HEK293T (cell line): Measurements from ENCODE around the gene PRG3.

Source experiments
- CTCF ChIA-PET: fragments of 350-600 bp; formaldehyde crosslinking; extraction: SDS; loops from one replicate; lab custom pipeline; 2021; ENCODE audit warnings: antibody characterized with exemption, inconsistent platforms; lab: Yijun Ruan, JAX
- POLR2A ChIA-PET: fragments of 350-600 bp; formaldehyde crosslinking; extraction: SDS; loops from one replicate; lab custom pipeline; 2020; ENCODE audit warnings: antibody characterized with exemption, inconsistent platforms; lab: Yijun Ruan, JAX
- DNase-seq: peaks from one replicate; pipeline ENCODE4 v3.0.0; 2012; ENCODE audit warnings: mixed read lengths; ENCODE audit errors: extremely low spot score
- ARNT ChIP-seq: fragments of 450-650 bp; IDR thresholded peaks from 2 replicates; pipeline ENCODE4 v1.6.1; 2017; ENCODE audit warnings: mild to moderate bottlenecking
- BHLHE40 ChIP-seq: fragments of 450-650 bp; IDR thresholded peaks from 2 replicates; pipeline ENCODE4 v1.6.1; 2016; ENCODE audit warnings: mild to moderate bottlenecking, moderate library complexity, borderline replicate concordance
- CTBP1 ChIP-seq: fragments of 450-650 bp; IDR thresholded peaks from 2 replicates; pipeline ENCODE4 v1.6.1; 2016; ENCODE audit warnings: borderline replicate concordance
- ELF4 ChIP-seq: fragments of 450-650 bp; IDR thresholded peaks from 2 replicates; pipeline ENCODE4 v1.6.1; 2017; ENCODE audit warnings: antibody characterized with exemption
- FOXA1 ChIP-seq: fragments of 450-650 bp; IDR thresholded peaks from 2 replicates; pipeline ENCODE4 v1.6.1; 2016; ENCODE audit warnings: mild to moderate bottlenecking
- FOXK2 ChIP-seq: fragments of 450-650 bp; IDR thresholded peaks from 2 replicates; pipeline ENCODE4 v1.6.1; 2016; ENCODE audit warnings: mild to moderate bottlenecking
- FOXM1 ChIP-seq: fragments of 450-650 bp; IDR thresholded peaks from 2 replicates; pipeline ENCODE4 v1.6.1; 2017; ENCODE audit warnings: mild to moderate bottlenecking, borderline replicate concordance
- HDGF ChIP-seq: fragments of 450-650 bp; IDR thresholded peaks from 2 replicates; pipeline ENCODE4 v1.6.1; 2017; ENCODE audit warnings: antibody characterized with exemption, borderline replicate concordance
- L3MBTL2 ChIP-seq: fragments of 450-650 bp; conservative IDR thresholded peaks from 2 replicates; pipeline ENCODE4 v1.6.1; 2016; ENCODE audit warnings: mild to moderate bottlenecking
- LEF1 ChIP-seq: fragments of 450-650 bp; IDR thresholded peaks from 2 replicates; pipeline ENCODE4 v1.6.1; 2017; ENCODE audit warnings: mild to moderate bottlenecking, borderline replicate concordance
- NFRKB ChIP-seq: fragments of 450-650 bp; IDR thresholded peaks from 2 replicates; pipeline ENCODE4 v1.6.1; 2016; ENCODE audit warnings: mild to moderate bottlenecking, moderate library complexity
- SP1 ChIP-seq: fragments of 450-650 bp; IDR thresholded peaks from 2 replicates; pipeline ENCODE4 v1.6.1; 2017
- SUZ12 ChIP-seq: fragments of 450-650 bp; IDR thresholded peaks from 2 replicates; pipeline ENCODE4 v1.6.1; 2016; ENCODE audit warnings: mild to moderate bottlenecking
- TARDBP ChIP-seq: fragments of 450-650 bp; IDR thresholded peaks from 2 replicates; pipeline ENCODE4 v1.6.1; 2016
- ZNF384 ChIP-seq: fragments of 450-650 bp; IDR thresholded peaks from 2 replicates; pipeline ENCODE4 v1.6.1; 2016
- TF ChIP-seq, protein P1 (sequence below): fragments of 450-650 bp; IDR thresholded peaks from 2 replicates; pipeline ENCODE4 v1.6.1; 2016

Gene PRG3

DNA sequence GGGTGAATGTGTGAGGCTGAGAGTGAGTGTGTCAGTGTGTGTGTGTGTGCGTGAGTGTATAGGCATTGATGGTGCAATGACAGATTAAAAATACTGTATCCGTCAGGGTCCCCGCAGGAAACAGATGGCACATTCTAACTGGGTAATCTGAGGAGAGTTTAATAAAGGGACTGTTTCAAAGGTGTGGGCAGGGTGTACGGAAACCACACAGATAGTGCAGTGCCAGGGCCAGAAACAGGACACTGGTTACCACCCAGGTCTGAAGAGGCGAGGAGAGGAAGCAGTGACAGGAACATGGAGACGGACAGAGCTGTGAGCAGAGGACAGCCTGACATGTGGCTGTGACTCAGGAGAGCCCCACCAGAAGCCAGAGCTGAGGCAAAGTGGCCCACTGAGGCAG lies 26.3 kb downstream of the PRG3 start:
- POLR2A ChIA-PET: no interaction called here
- DNase-seq: no peak
- TF ChIP-seq FOXK2: no peak
- TF ChIP-seq BHLHE40: no peak
- no peak for TF ChIP-seq SUZ12
- TF ChIP-seq FOXA1: no peak
- TF ChIP-seq, protein P1, sequence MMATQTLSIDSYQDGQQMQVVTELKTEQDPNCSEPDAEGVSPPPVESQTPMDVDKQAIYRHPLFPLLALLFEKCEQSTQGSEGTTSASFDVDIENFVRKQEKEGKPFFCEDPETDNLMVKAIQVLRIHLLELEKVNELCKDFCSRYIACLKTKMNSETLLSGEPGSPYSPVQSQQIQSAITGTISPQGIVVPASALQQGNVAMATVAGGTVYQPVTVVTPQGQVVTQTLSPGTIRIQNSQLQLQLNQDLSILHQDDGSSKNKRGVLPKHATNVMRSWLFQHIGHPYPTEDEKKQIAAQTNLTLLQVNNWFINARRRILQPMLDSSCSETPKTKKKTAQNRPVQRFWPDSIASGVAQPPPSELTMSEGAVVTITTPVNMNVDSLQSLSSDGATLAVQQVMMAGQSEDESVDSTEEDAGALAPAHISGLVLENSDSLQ: no peak
- TF ChIP-seq ELF4: no peak
- TF ChIP-seq SP1: no peak
- TF ChIP-seq ZNF384: no peak
- TF ChIP-seq TARDBP: no peak
- TF ChIP-seq NFRKB: no peak
- TF ChIP-seq ARNT: no peak
- no peak for TF ChIP-seq FOXM1
- TF ChIP-seq L3MBTL2: no peak
- no peak for TF ChIP-seq CTBP1
- TF ChIP-seq HDGF: no peak
- no peak for TF ChIP-seq LEF1
- CTCF ChIA-PET: no interaction called here

DNA sequence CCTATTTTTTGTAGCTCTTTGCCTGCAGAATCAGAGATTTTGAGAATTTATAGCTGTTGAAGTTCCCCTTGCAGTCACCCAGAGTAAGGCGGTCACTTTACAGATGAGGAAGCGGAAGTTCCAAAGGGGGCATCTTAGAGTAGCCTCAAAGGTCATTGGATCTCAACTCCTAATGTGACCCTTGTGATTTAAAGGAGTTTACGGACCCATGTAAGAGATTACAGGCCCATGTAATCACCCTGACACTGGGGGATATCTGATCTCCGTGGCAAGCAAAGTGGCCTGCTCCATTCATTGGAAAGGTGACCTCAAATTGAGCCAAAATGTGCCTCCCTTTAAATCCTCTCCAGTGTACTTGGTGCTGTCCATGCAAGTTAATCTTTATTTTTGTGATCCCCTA lies 27.1 kb downstream of the PRG3 start:
- no peak for DNase-seq
- ChIA-PET CTCF (interaction anchor here (0.6 to 1.2 kb wide), 2 partner anchors 14 to 39 kb away, joined by 3 to 4 read pairs; no protein-coding TSS in a partner anchor), POLR2A (interaction anchor here (1.1 kb wide), 1 partner anchor 18 kb away, joined by 3 read pairs; the partner anchor contains the start of gene SSRP1)
- TF ChIP-seq SUZ12 (no peak), L3MBTL2 (no peak), FOXM1 (no peak), LEF1 (no peak), ARNT (no peak)

DNA sequence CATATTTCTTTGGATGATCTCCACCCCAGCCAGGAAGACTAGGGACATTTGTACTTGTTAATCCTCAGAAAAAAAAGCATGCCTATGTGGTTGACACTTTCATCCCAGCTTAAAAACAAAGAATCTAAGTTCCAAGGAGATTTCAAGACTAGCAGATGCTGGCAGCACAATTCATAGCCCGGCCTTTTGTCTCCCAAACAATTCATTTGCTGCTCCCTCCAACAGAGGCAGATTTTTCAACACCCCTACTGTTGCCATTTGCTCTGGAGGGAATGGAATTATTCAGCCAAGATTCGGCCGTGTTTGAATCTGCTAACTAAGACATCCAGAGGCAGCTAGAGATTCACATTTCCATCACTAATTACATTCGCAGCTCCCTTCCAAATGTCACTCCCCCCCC lies 27.5 kb downstream of the PRG3 start:
- TF ChIP-seq FOXK2 (no peak), ZNF384 (no peak), TARDBP (no peak), FOXA1 (no peak), LEF1 (no peak), NFRKB (no peak), BHLHE40 (no peak), HDGF (no peak), SUZ12 (no peak), CTBP1 (no peak)
- TF ChIP-seq, protein P1: no peak
- ChIA-PET POLR2A (interaction anchor here (1.1 kb wide), 1 partner anchor 18 kb away, joined by 3 read pairs; the partner anchor contains the start of gene SSRP1), CTCF (interaction anchor here (0.6 to 1.2 kb wide), 2 partner anchors 13 to 39 kb away, joined by 3 to 4 read pairs; no protein-coding TSS in a partner anchor)
- DNase-seq: no peak

DNA sequence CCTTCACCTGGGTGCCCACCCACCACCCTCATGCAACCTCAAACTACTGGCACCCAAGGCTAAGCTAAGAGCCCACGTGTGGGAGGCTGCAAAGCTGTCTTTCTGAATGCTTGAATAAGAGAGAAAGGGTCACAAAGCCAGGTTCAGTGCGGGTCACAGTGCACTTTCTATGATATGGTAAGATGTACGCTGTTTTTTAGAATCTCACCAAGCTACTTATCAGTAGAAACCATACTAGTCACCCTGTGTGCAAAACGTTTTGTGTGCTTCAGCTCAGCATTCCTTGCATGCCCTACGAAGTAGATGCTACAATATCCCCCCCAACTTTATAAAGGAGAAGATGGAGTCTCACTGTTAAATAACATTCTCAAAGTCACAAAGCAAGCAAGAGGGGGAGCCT lies 27.9 kb downstream of the PRG3 start:
- ChIA-PET CTCF (interaction anchor here (1.2 kb wide), 1 partner anchor 13 kb away, joined by 3 read pairs; no protein-coding TSS in a partner anchor), POLR2A (interaction anchor here (1.1 kb wide), 1 partner anchor 18 kb away, joined by 3 read pairs; the partner anchor contains the start of gene SSRP1)
- TF ChIP-seq FOXM1: no peak
- no peak for TF ChIP-seq FOXK2
- no peak for TF ChIP-seq ZNF384
- TF ChIP-seq SUZ12: no peak
- TF ChIP-seq ARNT: no peak
- TF ChIP-seq L3MBTL2: no peak
- no peak for TF ChIP-seq CTBP1
- TF ChIP-seq LEF1: no peak
- no peak for TF ChIP-seq FOXA1
- TF ChIP-seq BHLHE40: no peak
- TF ChIP-seq TARDBP: no peak
- TF ChIP-seq ELF4: no peak
- TF ChIP-seq HDGF: no peak
- TF ChIP-seq SP1: no peak
- TF ChIP-seq, protein P1: no peak
- no peak for TF ChIP-seq NFRKB
- DNase-seq: no peak

DNA sequence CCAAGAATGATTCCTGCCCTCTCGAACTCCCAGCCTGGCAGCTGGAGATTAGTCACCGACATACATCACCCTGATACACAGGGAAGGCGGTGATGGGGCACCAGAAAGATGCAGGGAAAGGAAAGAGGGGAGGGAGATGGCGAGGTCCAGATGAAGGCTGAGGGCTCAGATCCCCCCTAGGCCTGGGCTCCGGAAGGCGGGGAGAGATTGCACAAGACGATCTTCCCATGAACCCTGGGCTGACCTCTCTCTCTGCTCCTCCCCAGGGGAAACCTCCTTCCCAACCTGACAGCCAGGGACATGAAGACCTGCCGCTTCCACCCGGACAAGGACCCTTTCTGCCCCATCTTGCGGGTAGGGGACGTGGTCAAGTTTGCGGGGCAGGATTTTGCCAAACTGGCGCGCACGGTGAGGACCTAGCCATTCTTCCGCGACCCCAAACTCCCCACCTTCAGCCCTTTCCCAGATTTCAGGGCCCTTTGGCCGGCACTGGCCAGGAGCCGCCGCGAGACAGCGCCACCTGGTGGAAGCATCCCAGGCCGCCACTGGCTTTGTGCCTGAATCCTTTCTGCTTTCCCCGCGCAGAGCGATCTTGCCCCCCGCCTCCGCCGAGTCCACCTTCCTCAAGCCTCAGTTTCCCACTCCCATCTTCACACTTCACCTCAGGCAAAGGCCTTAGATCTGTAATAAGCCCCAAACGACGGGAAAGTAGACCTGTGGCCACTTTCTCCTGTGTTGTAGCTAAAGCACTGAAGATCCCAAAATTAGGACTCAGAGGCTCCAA lies 31.3 kb downstream of the PRG3 start:
- DNase-seq: peak; percentile 81
- TF ChIP-seq BHLHE40: no peak
- no peak for TF ChIP-seq SUZ12
- TF ChIP-seq LEF1: no peak
- no peak for TF ChIP-seq NFRKB
- TF ChIP-seq ELF4: no peak
- TF ChIP-seq FOXK2: no peak
- TF ChIP-seq HDGF: no peak
- no peak for TF ChIP-seq FOXM1
- TF ChIP-seq TARDBP: no peak
- no peak for TF ChIP-seq ZNF384
- CTCF ChIA-PET: interaction anchor here (0.6 to 2.2 kb wide), 7 partner anchors 9 to 1184 kb away, joined by 3 to 14 read pairs (median 3); partner anchors contain the start of gene RTN4RL2
- POLR2A ChIA-PET: interaction anchor here (1.3 kb wide), 1 partner anchor 12 kb away, joined by 3 read pairs; the partner anchor contains the start of gene P2RX3
